GM18861 (cell line): ENCODE results near the gene ZNHIT2.
"Not testable (repeated sequence)": the region's sequence is repeated elsewhere in the genome, so short reads cannot be mapped to it uniquely, and the experiment has no call there.

Experiments
- ATAC-seq: cut with Tn5 transposase; IDR thresholded peaks from one replicate; pipeline ENCODE4 v1.9.1; 2021; ENCODE audit not compliant: unreplicated experiment

Gene ZNHIT2

GRCh38 chr11:65117206-65118096 lies at the start of gene ZNHIT2:
Gene ZNHIT2, minus strand, starts transcription at chr11:65117701. Its CDS starts 48 bp downstream, at chr11:65117653.
- ATAC-seq = peak; percentile 37

GRCh38 chr11:65166893-65167292 lies 49.4 kb upstream of the ZNHIT2 start:
- no peak for ATAC-seq

GRCh38 chr11:65165410-65166317 lies 48.2 kb upstream of the ZNHIT2 start:
- no peak for ATAC-seq

GRCh38 chr11:65163684-65164083 lies 46.2 kb upstream of the ZNHIT2 start:
- no peak for ATAC-seq

GRCh38 chr11:65160643-65161042 lies 43.1 kb upstream of the ZNHIT2 start:
- ATAC-seq = no peak

- ATAC-seq = peak; percentile 94
Measured at GRCh38 chr11:65159012-65159411, 41.5 kb upstream of the ZNHIT2 start.

GRCh38 chr11:65157336-65157735 lies 39.8 kb upstream of the ZNHIT2 start:
- ATAC-seq = no peak

- ATAC-seq = no peak
Measured at GRCh38 chr11:65156926-65157325, 39.4 kb upstream of the ZNHIT2 start.

GRCh38 chr11:65156256-65156655 lies 38.8 kb upstream of the ZNHIT2 start:
- ATAC-seq = no peak

GRCh38 chr11:65152122-65152521 lies 34.6 kb upstream of the ZNHIT2 start:
- ATAC-seq = no peak

- ATAC-seq = no peak
Measured at GRCh38 chr11:65151331-65151899, 33.9 kb upstream of the ZNHIT2 start.

GRCh38 chr11:65150509-65151299 lies 33.2 kb upstream of the ZNHIT2 start:
- ATAC-seq = no peak

GRCh38 chr11:65150131-65150508 lies 32.6 kb upstream of the ZNHIT2 start:
- not testable (repeated sequence) for ATAC-seq

- ATAC-seq = no peak
Measured at GRCh38 chr11:65148657-65149056, 31.2 kb upstream of the ZNHIT2 start.

- no peak for ATAC-seq
Measured at GRCh38 chr11:65147352-65148075, 30.0 kb upstream of the ZNHIT2 start.

GRCh38 chr11:65141896-65142494 lies 24.5 kb upstream of the ZNHIT2 start:
- ATAC-seq = no peak

- ATAC-seq = no peak
Measured at GRCh38 chr11:65136515-65137096, 19.1 kb upstream of the ZNHIT2 start.

- ATAC-seq = no peak
Measured at GRCh38 chr11:65135633-65136145, 18.2 kb upstream of the ZNHIT2 start.
